Stimulated activated naive CD8-positive, alpha-beta T cell treated with anti-CD3 and anti-CD28 coated beads, Interleukin-15, amount 100 ng/mL, for 72 hours (primary cell): Measurements from ENCODE around the gene UBL4B.
A peak's percentile ranks its signal among the peaks of the same experiment; 100 is the strongest.

Experiments
- ATAC-seq: fragments of 150-1000 bp; cut with Tn5 transposase; 2 replicates; pipeline ENCODE4 v1.10.0; 2021; ENCODE audit warnings: mild to moderate bottlenecking, moderate library complexity
- DNase-seq, 2 donors: peaks; one replicate each; pipeline ENCODE4 v3.0.0; 2021 to 2022
- H3K27ac Mint-ChIP-seq, 2 donors: one replicate each; pipeline ENCODE4 v1.8.0; 2022; ENCODE audit warnings: mild to moderate bottlenecking in 2 of 2, mixed read lengths in 2 of 2, moderate library complexity in 2 of 2
- H3K27me3 Mint-ChIP-seq: one replicate; pipeline ENCODE4 v1.8.0; 2022; ENCODE audit warnings: mixed read lengths
- H3K4me1 Mint-ChIP-seq: one replicate; pipeline ENCODE4 v1.8.0; 2022; ENCODE audit warnings: mild to moderate bottlenecking, mixed read lengths
- H3K4me3 Mint-ChIP-seq, 2 donors: one replicate each; pipeline ENCODE4 v1.8.0; 2022; ENCODE audit warnings: mild to moderate bottlenecking in 2 of 2, mixed read lengths in 2 of 2, moderate library complexity in 1 of 2
- H3K9me3 Mint-ChIP-seq, 2 donors: one replicate each; pipeline ENCODE4 v1.8.0; 2022; ENCODE audit warnings: mixed read lengths in 2 of 2

UBL4B gene

DNA sequence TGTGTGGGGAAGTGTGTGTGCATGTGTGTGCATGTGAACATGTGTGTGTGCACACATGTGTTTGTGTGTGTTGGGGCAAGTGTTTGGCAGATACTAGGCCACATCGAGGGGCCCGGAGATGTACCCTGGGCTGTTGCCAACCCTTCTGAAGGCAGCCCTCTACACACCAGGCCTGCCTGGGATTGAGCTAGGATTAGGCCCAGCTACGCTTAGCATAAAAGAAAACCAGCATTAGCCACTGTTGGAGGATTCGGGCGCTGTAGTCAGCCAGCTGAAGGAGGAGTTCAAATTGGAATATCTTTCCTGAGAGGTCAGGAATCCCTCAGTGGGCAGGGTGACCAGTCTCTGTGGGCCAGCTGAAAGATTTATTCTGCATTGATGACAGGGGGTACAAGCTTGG is 31.2 kb upstream of the UBL4B start:
- H3K9me3 Mint-ChIP-seq = no peaks in the 10 kb centered on the region
- DNase-seq (no peak), ATAC-seq (no peak)
- peaks cover 15% of the 10 kb centered on the region for H3K4me1 Mint-ChIP-seq
- H3K4me3 Mint-ChIP-seq = no peak overlapping the region
- no peak overlapping the region for H3K27ac Mint-ChIP-seq
- peaks cover 82% of the 10 kb centered on the region for H3K27me3 Mint-ChIP-seq

- no peak overlapping the region for H3K27ac Mint-ChIP-seq
- ATAC-seq (no peak), DNase-seq (no peak)
- H3K4me3 Mint-ChIP-seq = no peak overlapping the region
- peaks cover 15% of the 10 kb centered on the region for H3K4me1 Mint-ChIP-seq
- H3K27me3 Mint-ChIP-seq = peaks cover 86% of the 10 kb centered on the region
- H3K9me3 Mint-ChIP-seq = no peaks in the 10 kb centered on the region
Measured at GRCh38 chr1:110082477-110082876, 29.8 kb upstream of the UBL4B start.

DNA sequence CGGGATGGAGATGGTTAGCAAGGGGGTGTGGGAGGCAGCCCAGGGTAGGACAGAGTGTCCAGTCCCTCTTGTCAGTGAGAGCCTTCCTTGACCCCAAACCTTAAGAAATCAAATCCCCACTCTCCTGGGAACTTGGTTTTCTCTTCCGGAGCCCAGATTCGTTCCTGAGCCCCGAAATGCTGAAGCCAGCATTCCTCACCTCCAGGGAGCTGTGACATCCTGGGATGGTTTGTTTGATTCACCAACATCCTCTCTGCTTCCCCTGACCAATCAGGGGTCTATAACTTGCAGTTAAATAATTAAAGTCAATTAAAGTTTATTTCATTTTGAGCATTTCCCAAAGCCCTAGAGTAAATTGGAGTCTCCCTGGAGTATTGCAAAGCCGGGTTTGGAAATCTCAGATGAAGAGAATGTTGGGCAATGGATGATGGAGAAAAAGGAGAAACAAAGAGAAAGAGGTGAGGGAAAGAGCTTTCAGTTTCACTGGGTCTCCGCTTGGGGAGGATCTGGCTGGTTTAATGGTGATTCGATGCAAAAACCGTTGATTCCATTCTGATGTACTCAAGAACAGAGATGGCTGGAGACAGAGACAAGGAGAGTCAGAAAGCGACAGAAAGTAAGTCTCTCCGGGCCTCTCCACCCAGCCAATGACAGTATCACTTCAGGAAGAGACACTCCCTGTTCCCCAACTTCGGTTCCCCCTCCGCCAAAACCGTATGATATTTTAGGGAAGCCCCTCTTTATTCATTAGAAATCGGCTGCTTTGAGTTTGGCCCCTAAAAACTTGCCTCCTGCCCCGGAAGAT is 29.0 kb upstream of the UBL4B start:
- peaks cover 90% of the 10 kb centered on the region for H3K27me3 Mint-ChIP-seq

DNA sequence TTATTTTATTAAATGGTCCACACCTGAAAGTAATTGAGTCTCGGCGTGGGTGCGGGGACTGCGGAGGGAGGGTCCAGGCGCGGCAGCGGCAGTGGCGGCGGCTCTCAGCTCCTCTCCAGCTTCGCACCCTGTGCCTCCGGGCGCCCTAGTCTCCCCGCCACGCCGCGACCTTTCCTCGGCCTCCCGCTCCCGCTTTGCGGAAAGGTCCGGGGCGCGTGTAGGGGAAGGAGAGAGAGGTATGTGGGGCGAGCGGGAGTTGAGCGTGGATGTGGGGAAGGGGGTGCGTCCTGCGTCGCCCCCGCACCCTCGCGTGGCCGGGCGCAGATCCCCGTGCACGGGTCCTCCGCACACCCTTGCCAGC is 28.4 kb upstream of the UBL4B start:
- Mint-ChIP-seq H3K9me3 (no peaks in the 10 kb centered on the region), H3K27me3 (peaks cover 90% of the 10 kb centered on the region), H3K27ac (peak overlapping the region in 1 of 2 donors; percentile 80), H3K4me3 (peak overlapping the region; percentile 79 to 86), H3K4me1 (peaks cover 20% of the 10 kb centered on the region)
- DNase-seq = no peak
- peak; percentile 9 for ATAC-seq

More for the DNA sequence above, 29.0 kb upstream of the UBL4B start:
- no peaks in the 10 kb centered on the region for H3K9me3 Mint-ChIP-seq
- H3K27ac Mint-ChIP-seq = peak overlapping the region in 1 of 2 donors; percentile 80
- H3K4me3 Mint-ChIP-seq = peak overlapping the region; percentile 79 to 86
- peaks cover 20% of the 10 kb centered on the region for H3K4me1 Mint-ChIP-seq
- DNase-seq (no peak), ATAC-seq (no peak)

DNA sequence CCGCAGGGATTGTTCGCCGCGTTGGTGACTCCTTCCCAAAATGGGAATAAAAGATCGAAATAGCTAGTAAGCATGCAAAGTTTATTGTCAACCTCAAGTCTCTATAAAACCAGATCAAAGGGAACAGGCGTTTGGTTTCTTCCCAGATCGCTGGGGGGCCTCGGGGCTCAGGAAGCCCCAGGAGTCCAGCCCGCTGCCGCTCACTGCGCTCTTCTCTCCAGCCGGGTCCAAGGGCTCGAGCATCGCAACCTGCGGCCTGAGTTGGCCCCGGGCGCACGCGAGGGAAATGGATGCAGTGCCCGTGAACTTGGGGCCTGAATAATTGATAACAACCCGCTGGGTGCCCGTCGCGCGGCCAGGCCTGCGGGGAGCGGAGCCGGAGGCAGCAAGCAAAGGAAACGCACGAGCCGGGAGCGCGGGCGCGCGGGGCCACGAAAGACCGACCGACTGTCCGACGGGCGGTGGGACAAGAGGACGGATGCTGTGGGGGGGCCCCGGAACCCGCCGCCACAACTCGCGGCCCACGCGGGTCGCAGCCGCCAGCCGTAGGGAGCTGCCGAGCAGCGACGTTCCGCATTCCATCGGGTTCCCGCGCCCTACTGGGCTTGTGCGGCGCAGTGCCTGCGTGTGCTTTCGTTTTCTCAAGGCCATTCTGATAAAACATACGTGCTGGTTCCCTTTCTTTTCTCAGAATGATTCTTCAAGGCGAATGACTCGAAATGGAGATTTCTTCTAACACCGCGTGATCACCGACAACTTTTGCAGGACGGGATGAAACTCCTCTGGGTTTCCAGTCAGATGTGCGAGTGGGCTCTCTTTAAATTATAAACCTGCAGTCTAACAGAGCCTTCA is 27.8 kb upstream of the UBL4B start:
- peak in 1 of 2 donors; percentile 33 for DNase-seq
- peak overlapping the region; percentile 79 to 86 for H3K4me3 Mint-ChIP-seq
- peak overlapping the region in 1 of 2 donors; percentile 53 for H3K27ac Mint-ChIP-seq
- no peaks in the 10 kb centered on the region for H3K9me3 Mint-ChIP-seq
- H3K27me3 Mint-ChIP-seq = peaks cover 90% of the 10 kb centered on the region
- peak; percentile 69 for ATAC-seq
- H3K4me1 Mint-ChIP-seq = peaks cover 20% of the 10 kb centered on the region

- H3K27ac Mint-ChIP-seq = no peak overlapping the region
- DNase-seq = no peak
- H3K4me3 Mint-ChIP-seq = no peak overlapping the region
- no peak for ATAC-seq
- peaks cover 82% of the 10 kb centered on the region for H3K27me3 Mint-ChIP-seq
- H3K4me1 Mint-ChIP-seq = peaks cover 20% of the 10 kb centered on the region
- H3K9me3 Mint-ChIP-seq = no peaks in the 10 kb centered on the region
Measured at GRCh38 chr1:110085671-110086070, 26.6 kb upstream of the UBL4B start.

- Mint-ChIP-seq H3K4me3 (no peak overlapping the region), H3K27me3 (peaks cover 77% of the 10 kb centered on the region), H3K4me1 (peaks cover 20% of the 10 kb centered on the region), H3K27ac (no peak overlapping the region), H3K9me3 (no peaks in the 10 kb centered on the region)
- no peak for DNase-seq
- no peak for ATAC-seq
Measured at GRCh38 chr1:110086961-110087360, 25.3 kb upstream of the UBL4B start.

GRCh38 chr1:110087812-110088738 is 24.2 kb upstream of the UBL4B start:
- Mint-ChIP-seq H3K27me3 (peaks cover 77% of the 10 kb centered on the region), H3K4me1 (peaks cover 19% of the 10 kb centered on the region)

DNA sequence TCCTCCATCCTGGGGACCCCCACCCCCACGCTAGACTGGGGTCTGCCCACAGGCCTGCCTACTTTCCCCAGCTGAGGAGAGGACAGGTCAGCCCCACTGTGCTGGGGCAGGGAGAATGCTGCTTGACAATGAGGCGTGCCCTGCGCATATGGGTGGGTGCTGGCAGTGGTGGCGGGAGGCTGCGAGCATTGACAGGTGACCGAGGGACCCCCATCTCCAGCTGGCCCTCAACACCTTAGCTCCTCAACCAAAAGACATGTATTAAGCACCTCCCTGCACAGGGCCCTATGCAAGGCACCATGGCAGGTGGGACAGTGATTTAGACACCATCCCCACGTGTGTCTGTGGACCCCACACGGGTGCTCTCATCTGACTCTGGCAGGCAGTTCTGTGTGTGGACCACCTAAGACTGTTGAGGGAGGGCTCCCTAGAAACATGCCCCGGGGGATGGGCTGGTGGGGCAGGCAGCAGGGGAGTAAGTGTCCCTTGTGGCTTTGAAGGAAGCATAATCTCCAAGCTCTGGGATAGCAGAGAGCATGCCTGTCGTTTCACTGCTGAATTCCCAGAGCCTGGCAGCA is 23.4 kb upstream of the UBL4B start:
- H3K4me1 Mint-ChIP-seq = peaks cover 11% of the 10 kb centered on the region
- H3K4me3 Mint-ChIP-seq = no peak overlapping the region
- H3K27me3 Mint-ChIP-seq = peaks cover 71% of the 10 kb centered on the region
- H3K27ac Mint-ChIP-seq = no peak overlapping the region
- no peaks in the 10 kb centered on the region for H3K9me3 Mint-ChIP-seq
- no peak for ATAC-seq
- DNase-seq = no peak

More at GRCh38 chr1:110087812-110088738, 24.2 kb upstream of the UBL4B start:
- no peak overlapping the region for H3K27ac Mint-ChIP-seq
- no peaks in the 10 kb centered on the region for H3K9me3 Mint-ChIP-seq
- peak; percentile 34 to 42 for DNase-seq
- ATAC-seq = peak; percentile 78
- no peak overlapping the region for H3K4me3 Mint-ChIP-seq

DNA sequence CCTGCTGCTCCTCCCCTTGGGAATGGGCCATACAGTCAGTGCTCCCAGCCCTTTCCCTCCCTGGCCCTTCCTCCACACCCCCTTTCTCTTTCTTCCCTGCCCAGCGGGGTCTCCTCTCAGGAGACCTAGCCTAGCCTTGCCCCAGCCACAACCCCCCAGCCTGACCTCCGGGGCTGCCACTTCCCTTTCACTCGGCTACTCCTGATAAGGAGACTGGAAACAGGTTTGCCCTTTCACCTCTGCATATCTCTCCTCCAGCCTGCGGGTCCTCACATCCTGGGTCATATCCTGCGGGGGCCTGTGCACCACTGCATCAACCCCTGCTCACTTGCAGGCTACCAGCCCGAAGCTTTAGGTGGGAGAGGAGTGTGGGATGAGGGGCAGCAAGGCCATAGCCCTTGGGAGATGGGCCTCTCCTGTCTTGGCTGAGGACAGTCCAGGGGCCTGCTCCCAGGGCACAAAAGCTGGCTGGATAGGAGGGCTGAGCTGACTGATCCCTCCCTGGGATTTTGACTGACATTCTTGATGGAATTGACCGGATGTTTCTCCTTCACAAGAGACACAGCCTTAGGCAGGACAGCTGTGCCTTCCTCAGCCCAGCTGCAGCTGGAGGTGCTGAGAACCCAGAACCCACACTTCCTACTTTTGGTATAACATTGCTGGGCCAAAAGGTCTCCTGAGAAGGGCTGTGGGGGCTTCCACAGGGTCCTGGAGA is 22.5 kb upstream of the UBL4B start:
- H3K27me3 Mint-ChIP-seq = peaks cover 68% of the 10 kb centered on the region
- no peak for DNase-seq
- H3K4me1 Mint-ChIP-seq = peaks cover 5% of the 10 kb centered on the region
- no peak overlapping the region for H3K27ac Mint-ChIP-seq
- H3K4me3 Mint-ChIP-seq = no peak overlapping the region
- ATAC-seq = no peak
- no peaks in the 10 kb centered on the region for H3K9me3 Mint-ChIP-seq

- no peak for ATAC-seq
- DNase-seq = no peak
- Mint-ChIP-seq H3K4me1 (peaks cover 5% of the 10 kb centered on the region), H3K9me3 (no peaks in the 10 kb centered on the region), H3K27ac (no peak overlapping the region), H3K4me3 (no peak overlapping the region), H3K27me3 (peaks cover 64% of the 10 kb centered on the region)
Measured at GRCh38 chr1:110091381-110091780, 20.9 kb upstream of the UBL4B start.

- Mint-ChIP-seq H3K27me3 (peaks cover 64% of the 10 kb centered on the region), H3K4me1 (peaks cover 5% of the 10 kb centered on the region), H3K27ac (no peak overlapping the region), H3K9me3 (no peaks in the 10 kb centered on the region), H3K4me3 (no peak overlapping the region)
- ATAC-seq = no peak
- DNase-seq = no peak
Measured at GRCh38 chr1:110091791-110092190, 20.5 kb upstream of the UBL4B start.

GRCh38 chr1:110092991-110093390 is 19.3 kb upstream of the UBL4B start:
- no peak for DNase-seq
- no peak overlapping the region for H3K27ac Mint-ChIP-seq
- ATAC-seq = no peak
- H3K4me3 Mint-ChIP-seq = no peak overlapping the region
- H3K9me3 Mint-ChIP-seq = no peaks in the 10 kb centered on the region
- peaks cover 57% of the 10 kb centered on the region for H3K27me3 Mint-ChIP-seq
- peaks cover 2% of the 10 kb centered on the region for H3K4me1 Mint-ChIP-seq

- no peak overlapping the region for H3K27ac Mint-ChIP-seq
- no peak for ATAC-seq
- H3K9me3 Mint-ChIP-seq = no peaks in the 10 kb centered on the region
- DNase-seq = no peak
- no peak overlapping the region for H3K4me3 Mint-ChIP-seq
- H3K27me3 Mint-ChIP-seq = peaks cover 38% of the 10 kb centered on the region
- H3K4me1 Mint-ChIP-seq = no peaks in the 10 kb centered on the region
Measured at GRCh38 chr1:110094931-110095654, 17.1 kb upstream of the UBL4B start.
